Body of pancreas (tissue), 4 donors: ENCODE data around the gene SEC14L2. TPM values are rescaled to one million over a fixed set of nuclear protein-coding genes. Genes with fewer than 3 reads are reported as not detected.

Source experiments
- ATAC-seq: fragments of 150-250 bp; one replicate; pipeline ENCODE4 v1.9.1; 2016
- DNase-seq, 4 donors: peaks; one replicate each; pipeline ENCODE4 v3.0.0-alpha.2; 2019
- H3K27ac ChIP-seq, 4 donors: fragments of 200-600 bp; sonication (generic); 1 replicate in 3 of 4; 2 replicates in 1 of 4; pipeline versions ENCODE4 v1.5.1 to v1.6.1; 2016 to 2019; ENCODE audit warnings: mild to moderate bottlenecking in 1 of 4, mixed read lengths in 1 of 4, moderate library complexity in 1 of 4
- H3K27me3 ChIP-seq, 2 donors: fragments of 200-600 bp; sonication (generic); one replicate each; pipeline ENCODE4 v1.6.0; 2016; ENCODE audit warnings: mild to moderate bottlenecking in 1 of 2
- H3K36me3 ChIP-seq, 2 donors: fragments of 200-600 bp; sonication (generic); replicated peaks in 1 of 2; 2 replicates each; pipeline ENCODE4 v1.5.1; 2016; ENCODE audit warnings: low read depth in 2 of 2; ENCODE audit not compliant: insufficient read depth in 1 of 2
- H3K4me1 ChIP-seq: fragments of 200-600 bp; sonication (generic); one replicate; pipeline ENCODE4 v1.6.0; 2016
- H3K4me3 ChIP-seq, 2 donors: fragments of 200-600 bp; sonication (generic); 1 replicate in 1 of 2; 2 replicates in 1 of 2; pipeline ENCODE4 v1.5.1; 2016 to 2019
- H3K9me3 ChIP-seq, 3 donors: fragments of 200-600 bp; sonication (generic); 1 replicate in 2 of 3; 2 replicates in 1 of 3; pipeline ENCODE4 v1.5.1; 2016
- POLR2A ChIP-seq, 3 donors: fragments of 450-650 bp; IDR thresholded peaks; one replicate each; pipeline ENCODE4 v1.6.1; 2016; ENCODE audit warnings: antibody characterized with exemption in 3 of 3, mild to moderate bottlenecking in 2 of 3
- WGBS, 2 donors: methylation state at CpG; one replicate each; pipeline ENCODE4 v1.1.5; 2017; 5-methylcytosine and 5-hydroxymethylcytosine counted together
- intact Hi-C: fragments of 100-400 bp; cut with DNase I; formaldehyde crosslinking; loops from one replicate; pipeline ENCODE4 v1.15.1; 2023
- total RNA-seq, 2 donors: library from RNA; depleted of rRNA; stranded (reverse); fragments of >200 nt; gene quantifications; one replicate each; pipeline ENCODE4 v1.1.0, GENCODE V29; 2016
- TF ChIP-seq, protein P1 (sequence below), 7 experiments: fragments of 450-650 bp in 4 of 7; fragments of 200-600 bp in 3 of 7; sonication (generic) in 3 of 7; IDR thresholded peaks; one replicate each; pipeline ENCODE4 v1.5.1; 2016 to 2019; ENCODE audit warnings: antibody characterized with exemption in 7 of 7

SEC14L2 gene
- total RNA-seq, 2 donors from 2014 or later: 0.33 to 3.9 TPM

DNA sequence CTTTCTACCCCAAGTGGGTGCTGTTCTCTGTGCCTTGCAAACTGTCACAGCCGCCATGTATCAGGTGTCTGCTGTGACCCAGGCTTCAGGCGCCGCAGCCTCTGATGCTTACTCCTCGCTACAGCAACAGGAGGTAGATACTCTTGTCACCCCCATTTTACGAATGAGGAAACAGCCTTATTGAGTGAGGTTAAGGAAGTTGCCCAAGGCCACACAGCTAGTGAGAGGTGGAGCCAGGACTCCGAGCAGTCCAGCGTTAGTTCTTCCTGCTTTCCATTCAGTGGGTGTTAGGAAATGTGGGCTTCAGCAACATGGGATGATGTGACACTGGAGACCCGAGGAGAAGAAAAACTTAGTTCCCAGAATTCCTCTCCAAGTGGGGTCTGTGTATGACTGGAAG lies 23.9 kb upstream of the SEC14L2 start:
- 43 to 55% methylated on average over 8 of the region's 8 CpGs for WGBS, 2 donors
- TF ChIP-seq POLR2A (IDR thresholded peaks at IDR 0.05): no peak
- TF ChIP-seq, protein P1, sequence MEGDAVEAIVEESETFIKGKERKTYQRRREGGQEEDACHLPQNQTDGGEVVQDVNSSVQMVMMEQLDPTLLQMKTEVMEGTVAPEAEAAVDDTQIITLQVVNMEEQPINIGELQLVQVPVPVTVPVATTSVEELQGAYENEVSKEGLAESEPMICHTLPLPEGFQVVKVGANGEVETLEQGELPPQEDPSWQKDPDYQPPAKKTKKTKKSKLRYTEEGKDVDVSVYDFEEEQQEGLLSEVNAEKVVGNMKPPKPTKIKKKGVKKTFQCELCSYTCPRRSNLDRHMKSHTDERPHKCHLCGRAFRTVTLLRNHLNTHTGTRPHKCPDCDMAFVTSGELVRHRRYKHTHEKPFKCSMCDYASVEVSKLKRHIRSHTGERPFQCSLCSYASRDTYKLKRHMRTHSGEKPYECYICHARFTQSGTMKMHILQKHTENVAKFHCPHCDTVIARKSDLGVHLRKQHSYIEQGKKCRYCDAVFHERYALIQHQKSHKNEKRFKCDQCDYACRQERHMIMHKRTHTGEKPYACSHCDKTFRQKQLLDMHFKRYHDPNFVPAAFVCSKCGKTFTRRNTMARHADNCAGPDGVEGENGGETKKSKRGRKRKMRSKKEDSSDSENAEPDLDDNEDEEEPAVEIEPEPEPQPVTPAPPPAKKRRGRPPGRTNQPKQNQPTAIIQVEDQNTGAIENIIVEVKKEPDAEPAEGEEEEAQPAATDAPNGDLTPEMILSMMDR (IDR thresholded peaks at IDR 0.05): no peak
- H3K36me3 ChIP-seq: no peaks in the 10 kb centered on the region
- DNase-seq (peak in 1 of 4 donors; percentile 14), ATAC-seq (no peak)
- intact Hi-C loops: no loop called here
- no peaks in the 10 kb centered on the region for H3K4me1 ChIP-seq
- H3K9me3 ChIP-seq: no peaks in the 10 kb centered on the region
- no peak overlapping the region for H3K4me3 ChIP-seq
- H3K27ac ChIP-seq: no peak overlapping the region
- no peaks in the 10 kb centered on the region for H3K27me3 ChIP-seq

- H3K36me3 ChIP-seq: no peaks in the 10 kb centered on the region
- ATAC-seq (no peak), DNase-seq (no peak)
- H3K9me3 ChIP-seq: no peaks in the 10 kb centered on the region
- WGBS, 2 donors: 79 to 80% methylated on average over 27 to 29 of the region's 33 CpGs
- H3K27ac ChIP-seq: no peak overlapping the region
- intact Hi-C loops: no loop called here
- TF ChIP-seq, protein P1 (IDR thresholded peaks at IDR 0.05): no peak
- no peak for TF ChIP-seq POLR2A (IDR thresholded peaks at IDR 0.05)
- no peaks in the 10 kb centered on the region for H3K27me3 ChIP-seq
- no peak overlapping the region for H3K4me3 ChIP-seq
- H3K4me1 ChIP-seq: no peaks in the 10 kb centered on the region
Observed at GRCh38 chr22:30373331-30374325, 23.2 kb upstream of the SEC14L2 start.

DNA sequence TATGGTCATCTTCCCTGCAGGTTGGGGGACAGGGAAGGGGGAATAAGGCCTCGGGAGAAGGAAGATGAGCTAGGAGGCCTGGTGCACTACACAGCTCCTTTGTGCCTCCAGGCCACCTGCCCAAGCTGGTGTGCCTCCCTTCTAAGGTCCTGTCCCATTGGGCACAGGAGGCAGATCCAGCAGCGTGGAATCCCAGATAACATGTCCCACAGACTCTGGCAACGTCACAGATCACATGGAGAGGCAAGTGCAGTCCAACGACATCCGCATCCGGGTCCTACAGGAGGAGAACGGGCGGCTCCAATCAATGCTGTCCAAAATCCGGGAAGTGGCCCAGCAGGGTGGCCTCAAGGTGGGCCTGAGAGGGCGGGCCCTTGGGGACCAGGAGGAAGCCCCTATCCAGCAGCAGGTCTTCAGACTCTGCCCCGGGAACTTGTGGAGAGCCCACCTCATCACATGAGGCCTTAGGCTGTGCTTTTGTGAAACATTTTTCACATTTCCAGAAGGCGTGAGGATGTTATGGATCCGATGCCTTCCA lies 21.4 kb upstream of the SEC14L2 start:
- H3K36me3 ChIP-seq: no peaks in the 10 kb centered on the region
- ATAC-seq (no peak), DNase-seq (no peak)
- H3K27me3 ChIP-seq: no peaks in the 10 kb centered on the region
- no peaks in the 10 kb centered on the region for H3K4me1 ChIP-seq
- no peak overlapping the region for H3K27ac ChIP-seq
- H3K4me3 ChIP-seq: no peak overlapping the region
- 94% methylated on average over 12 to 13 of the region's 13 CpGs for WGBS, 2 donors
- no peaks in the 10 kb centered on the region for H3K9me3 ChIP-seq
- intact Hi-C loops: no loop called here
- no peak for TF ChIP-seq POLR2A (IDR thresholded peaks at IDR 0.05)

GRCh38 chr22:30380011-30380410 lies 16.8 kb upstream of the SEC14L2 start:
- WGBS, 2 donors: 60% methylated on average over 1 of the region's 20 CpGs; no CpG with 5 or more reads in 1 of the 2 donors
- H3K4me3 ChIP-seq: no peak overlapping the region
- no peaks in the 10 kb centered on the region for H3K36me3 ChIP-seq
- no peak overlapping the region for H3K27ac ChIP-seq
- ATAC-seq (no peak), DNase-seq (no peak)
- no peaks in the 10 kb centered on the region for H3K9me3 ChIP-seq
- H3K27me3 ChIP-seq: no peaks in the 10 kb centered on the region
- intact Hi-C loops: loop anchor here (10.0 kb wide), 1 partner anchor 265 kb away; no protein-coding TSS in a partner anchor
- no peaks in the 10 kb centered on the region for H3K4me1 ChIP-seq
- no peak for TF ChIP-seq POLR2A (IDR thresholded peaks at IDR 0.05)
- TF ChIP-seq, protein P1 (IDR thresholded peaks at IDR 0.05): no peak

- intact Hi-C loops: loop anchor here (10.0 kb wide), 1 partner anchor 266 kb away; no protein-coding TSS in a partner anchor
- no peaks in the 10 kb centered on the region for H3K27me3 ChIP-seq
- DNase-seq: no peak
- H3K27ac ChIP-seq: no peak overlapping the region
- no peaks in the 10 kb centered on the region for H3K9me3 ChIP-seq
- H3K4me1 ChIP-seq: peaks cover 6% of the 10 kb centered on the region
- no peaks in the 10 kb centered on the region for H3K36me3 ChIP-seq
- WGBS, 2 donors: 90 to 98% methylated on average over 11 of the region's 12 CpGs
- no peak overlapping the region for H3K4me3 ChIP-seq
- no peak for TF ChIP-seq POLR2A (IDR thresholded peaks at IDR 0.05)
- TF ChIP-seq, protein P1 (IDR thresholded peaks at IDR 0.05): no peak
- no peak for ATAC-seq
Observed at GRCh38 chr22:30381264-30381663, 15.6 kb upstream of the SEC14L2 start.
